HG02642 (cell line): ENCODE results near the gene SLC8A3.
"Not testable (repeated sequence)": the region's sequence is repeated elsewhere in the genome, so short reads cannot be mapped to it uniquely, and the experiment has no call there.

Experiments used
- ATAC-seq: cut with Tn5 transposase; IDR thresholded peaks from one replicate; pipeline ENCODE4 v1.9.1; 2021; ENCODE audit warnings: mild to moderate bottlenecking; ENCODE audit not compliant: unreplicated experiment, poor library complexity

SLC8A3 gene, protein sequence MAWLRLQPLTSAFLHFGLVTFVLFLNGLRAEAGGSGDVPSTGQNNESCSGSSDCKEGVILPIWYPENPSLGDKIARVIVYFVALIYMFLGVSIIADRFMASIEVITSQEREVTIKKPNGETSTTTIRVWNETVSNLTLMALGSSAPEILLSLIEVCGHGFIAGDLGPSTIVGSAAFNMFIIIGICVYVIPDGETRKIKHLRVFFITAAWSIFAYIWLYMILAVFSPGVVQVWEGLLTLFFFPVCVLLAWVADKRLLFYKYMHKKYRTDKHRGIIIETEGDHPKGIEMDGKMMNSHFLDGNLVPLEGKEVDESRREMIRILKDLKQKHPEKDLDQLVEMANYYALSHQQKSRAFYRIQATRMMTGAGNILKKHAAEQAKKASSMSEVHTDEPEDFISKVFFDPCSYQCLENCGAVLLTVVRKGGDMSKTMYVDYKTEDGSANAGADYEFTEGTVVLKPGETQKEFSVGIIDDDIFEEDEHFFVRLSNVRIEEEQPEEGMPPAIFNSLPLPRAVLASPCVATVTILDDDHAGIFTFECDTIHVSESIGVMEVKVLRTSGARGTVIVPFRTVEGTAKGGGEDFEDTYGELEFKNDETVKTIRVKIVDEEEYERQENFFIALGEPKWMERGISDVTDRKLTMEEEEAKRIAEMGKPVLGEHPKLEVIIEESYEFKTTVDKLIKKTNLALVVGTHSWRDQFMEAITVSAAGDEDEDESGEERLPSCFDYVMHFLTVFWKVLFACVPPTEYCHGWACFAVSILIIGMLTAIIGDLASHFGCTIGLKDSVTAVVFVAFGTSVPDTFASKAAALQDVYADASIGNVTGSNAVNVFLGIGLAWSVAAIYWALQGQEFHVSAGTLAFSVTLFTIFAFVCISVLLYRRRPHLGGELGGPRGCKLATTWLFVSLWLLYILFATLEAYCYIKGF

DNA sequence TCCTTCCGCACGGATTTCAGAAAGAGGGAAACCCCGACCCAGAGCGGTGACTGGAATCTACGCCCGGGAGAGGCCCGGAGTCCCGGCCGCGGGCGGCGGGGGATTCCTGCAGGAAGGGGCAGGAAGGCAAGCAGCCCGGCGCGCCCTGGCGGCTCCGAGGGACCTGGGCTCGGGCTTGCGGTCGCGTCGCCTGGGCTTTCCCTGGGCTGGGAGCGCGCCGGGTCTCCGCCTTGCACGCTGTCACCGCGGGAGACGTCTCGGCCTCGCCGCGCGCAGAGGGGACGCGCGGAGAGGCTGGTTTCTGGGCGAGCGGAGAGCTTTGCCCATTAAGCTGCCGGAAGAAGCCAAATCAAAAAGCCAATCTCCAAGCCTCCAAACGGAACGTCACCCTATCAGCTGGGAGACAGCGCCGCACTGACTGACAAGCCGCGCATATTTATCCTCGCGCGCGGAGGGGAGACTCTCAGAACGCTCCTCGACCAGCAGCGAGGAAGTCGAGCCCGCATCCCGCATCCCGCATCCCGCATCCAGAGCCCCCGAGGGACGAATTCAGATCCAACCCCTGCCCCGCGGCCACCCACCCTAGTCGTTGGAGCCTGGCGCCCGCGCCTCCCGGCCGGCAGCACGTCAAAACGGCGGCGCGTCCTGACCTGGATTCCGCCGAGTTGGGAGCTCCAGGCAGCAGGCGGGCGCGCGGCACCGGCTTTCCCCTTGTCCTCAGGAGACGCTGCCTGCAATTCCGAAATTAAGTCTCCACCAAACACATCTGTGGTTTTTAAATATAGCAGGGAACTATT is at the start of gene SLC8A3:
Gene SLC8A3 (minus strand): TSS at position 293 of the 797 bp plus-strand sequence. CDS start 20,529 bp downstream, outside the sequence.
- peak; percentile 46 for ATAC-seq

DNA sequence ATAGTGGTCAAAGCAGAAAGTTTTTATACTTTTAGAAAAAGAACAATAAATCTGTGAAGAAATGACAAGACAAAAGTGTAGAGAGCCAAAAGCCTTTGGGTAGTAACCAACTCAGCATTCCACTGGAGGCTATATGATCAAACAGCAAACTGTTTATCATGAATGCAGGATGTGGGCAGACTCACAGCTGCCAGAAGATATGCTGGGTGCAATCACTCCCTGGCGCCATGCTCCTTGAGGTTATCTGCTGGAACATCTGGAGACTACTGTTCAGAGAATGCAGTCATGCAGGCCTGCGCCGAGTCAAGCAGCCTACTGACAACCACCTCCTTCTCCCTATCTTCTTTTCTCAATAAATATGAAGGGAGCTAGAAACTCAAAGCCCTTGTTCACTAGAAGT is 49.0 kb upstream of the SLC8A3 start:
- no peak for ATAC-seq

DNA sequence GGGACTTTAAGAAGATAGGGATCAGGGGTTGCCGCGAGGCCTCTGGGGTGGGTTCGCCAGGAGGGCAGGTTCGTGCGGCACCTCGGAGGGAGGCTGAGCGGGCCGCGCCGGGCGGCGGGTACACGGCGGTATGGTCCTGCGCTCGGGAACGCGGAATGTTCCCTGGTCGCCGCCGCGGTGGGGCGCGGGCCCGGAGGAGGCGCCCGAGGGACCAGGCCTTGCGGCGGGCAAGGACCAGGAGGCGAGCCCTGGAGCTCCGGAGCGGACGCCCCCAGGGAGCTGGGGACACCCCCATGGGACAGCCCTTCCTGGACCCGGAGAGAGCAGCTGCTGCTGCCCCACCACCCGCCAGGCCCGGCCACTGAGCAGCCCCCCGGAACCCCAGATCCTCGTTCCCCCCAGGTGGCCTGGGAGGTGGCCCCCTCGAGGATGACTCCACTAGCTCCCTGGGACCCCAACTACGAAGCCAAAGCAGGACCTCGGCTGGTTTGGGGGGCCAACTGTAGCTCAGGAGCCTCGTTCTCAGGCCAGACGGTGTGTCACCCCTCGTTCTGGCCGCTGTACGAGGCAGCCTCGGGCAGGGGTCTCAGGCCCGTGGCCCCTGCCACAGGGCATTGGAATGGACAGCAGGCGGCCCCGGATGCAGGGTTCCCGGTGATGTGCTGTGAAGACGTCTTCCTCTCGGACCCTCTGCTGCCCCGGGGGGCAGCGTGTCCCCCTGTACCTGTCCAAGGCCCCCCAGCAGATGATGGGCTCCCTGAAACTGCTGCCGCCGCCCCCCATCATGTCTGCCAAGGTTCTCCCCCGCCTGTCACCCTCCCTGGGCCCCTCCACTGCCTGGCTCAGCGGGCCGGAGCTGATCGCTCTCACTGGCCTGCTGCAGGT is 45.6 kb upstream of the SLC8A3 start:
- no peak for ATAC-seq

DNA sequence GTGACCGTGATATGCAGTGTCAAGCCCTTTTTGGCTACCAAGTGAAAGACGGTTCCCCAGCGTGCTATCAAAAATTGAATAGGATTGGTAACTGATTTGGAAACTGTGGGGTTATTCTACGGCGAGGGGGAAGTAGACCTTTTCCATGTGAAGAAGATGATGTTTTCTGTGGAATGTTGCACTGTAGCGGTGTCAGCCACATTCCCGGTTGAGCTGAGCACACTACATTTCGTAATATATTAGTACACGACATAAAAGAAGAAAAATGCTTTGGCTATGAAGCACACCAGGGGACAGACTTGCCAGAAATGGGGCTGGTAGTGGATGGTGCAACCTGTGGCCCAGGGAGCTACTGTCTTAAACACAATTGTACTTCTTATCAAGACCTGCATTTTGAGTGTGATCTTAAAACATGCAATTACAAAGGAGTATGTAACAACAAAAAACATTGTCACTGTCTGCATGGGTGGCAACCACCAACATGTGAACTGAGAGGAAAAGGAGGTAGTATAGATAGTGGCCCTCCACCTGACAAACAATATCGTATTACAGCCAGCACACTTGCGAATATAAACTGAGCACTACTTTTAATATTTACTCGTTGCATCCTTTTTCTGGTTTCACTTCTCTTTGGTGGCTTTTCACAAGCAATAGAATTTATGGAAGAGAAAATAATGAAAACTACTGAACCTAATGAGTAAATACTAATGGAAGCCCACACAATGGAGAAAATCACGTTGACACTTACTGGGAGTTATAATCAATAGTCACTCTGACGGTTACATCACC is 43.2 kb upstream of the SLC8A3 start:
- not testable (repeated sequence) for ATAC-seq

DNA sequence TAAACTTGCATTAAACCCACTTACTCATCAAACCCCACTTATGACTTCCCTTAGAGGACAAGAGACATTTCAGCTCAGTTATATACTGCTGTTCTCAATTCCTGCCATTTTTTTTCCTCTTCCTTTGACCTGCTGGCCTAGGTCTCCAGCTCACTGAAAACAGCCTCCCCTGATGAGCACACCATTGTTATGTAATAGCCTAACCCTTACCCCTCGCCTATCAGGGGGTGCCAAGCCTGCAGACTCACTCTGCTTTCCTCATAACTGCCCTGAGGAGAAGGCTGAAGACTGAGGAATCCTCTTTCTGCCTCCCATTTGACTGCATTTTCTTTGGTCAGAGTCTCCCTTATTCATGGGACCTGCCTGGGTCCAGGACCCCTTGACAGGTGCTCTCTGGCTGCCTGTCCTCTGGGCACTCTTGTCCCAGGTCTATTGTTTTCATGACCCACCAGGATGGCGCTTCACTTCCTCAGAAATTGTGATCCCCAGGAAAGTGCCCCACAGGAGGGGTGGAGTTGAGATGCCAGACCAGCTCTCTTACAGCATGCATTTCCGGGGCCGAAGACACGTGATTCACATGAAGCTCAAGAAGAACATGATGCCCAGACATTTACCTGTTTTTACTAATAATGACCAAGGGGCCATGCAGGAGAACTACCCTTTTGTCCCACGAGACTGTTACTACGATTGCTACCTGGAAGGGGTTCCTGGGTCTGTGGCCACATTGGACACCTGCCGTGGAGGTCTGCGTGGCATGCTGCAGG is 41.3 kb upstream of the SLC8A3 start:
- ATAC-seq: not testable (repeated sequence)

DNA sequence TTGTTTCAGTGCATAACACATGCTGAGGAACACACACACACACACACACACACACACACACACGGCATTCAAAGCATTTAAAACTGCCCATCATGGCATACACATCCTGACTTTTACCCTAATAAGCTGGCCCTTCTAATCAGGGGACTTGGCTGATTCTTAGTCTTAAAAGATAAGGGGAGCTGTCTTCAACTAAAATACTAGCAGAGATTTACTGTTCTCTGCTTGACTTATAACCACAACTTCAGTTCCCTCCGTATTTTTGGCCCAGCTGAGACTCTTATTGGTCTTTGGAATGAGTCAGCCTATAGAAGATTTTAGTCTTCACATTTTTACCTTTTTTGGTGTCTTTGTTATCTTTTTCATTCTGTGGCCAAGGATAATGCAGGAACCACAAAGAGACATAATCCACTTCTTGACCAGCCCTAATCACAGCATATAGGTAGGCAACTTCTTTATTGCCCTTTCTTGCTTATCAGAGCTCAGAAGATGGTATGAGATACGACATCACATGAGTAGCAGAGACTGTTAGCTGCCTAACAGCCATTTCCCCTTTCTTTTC is 25.1 kb upstream of the SLC8A3 start:
- ATAC-seq: no peak

DNA sequence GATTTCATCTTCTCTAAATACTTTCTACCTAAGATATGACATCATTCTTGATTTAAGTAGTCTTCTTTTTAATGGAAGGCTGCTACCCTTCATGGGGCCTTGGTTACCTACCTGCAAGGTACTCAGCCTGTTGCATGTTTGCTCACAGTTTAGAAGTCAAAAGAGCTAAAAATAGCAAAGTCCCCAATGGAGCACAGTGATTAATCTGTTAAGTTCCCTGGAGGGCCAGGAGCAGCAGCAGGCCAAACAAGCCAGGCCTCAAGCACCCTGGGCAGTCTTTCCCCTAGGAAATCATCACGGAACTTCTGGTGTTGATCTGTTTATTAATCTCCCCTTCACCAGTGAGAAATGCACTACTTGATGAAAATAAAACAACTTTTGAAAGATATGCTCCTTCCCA is 24.0 kb upstream of the SLC8A3 start:
- ATAC-seq: no peak

DNA sequence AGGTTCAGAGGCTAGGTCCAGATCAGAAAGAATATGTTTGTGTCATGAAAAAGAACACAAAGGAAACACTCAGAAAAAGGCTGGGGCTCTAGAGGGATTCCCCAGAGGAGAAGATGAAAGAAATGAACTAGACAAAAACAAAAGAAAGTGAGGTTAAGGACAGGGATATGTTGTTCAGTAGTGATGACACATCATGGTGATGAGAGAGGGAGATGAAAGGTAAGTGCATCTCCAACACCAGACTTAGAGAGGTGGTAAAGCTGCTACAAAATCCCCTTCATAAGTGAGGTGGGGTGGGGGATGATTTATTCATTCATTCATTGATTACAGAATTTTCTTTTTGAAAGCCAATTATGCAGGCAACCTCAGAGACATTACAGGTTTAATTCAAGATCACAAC is 19.6 kb upstream of the SLC8A3 start:
- ATAC-seq: no peak

DNA sequence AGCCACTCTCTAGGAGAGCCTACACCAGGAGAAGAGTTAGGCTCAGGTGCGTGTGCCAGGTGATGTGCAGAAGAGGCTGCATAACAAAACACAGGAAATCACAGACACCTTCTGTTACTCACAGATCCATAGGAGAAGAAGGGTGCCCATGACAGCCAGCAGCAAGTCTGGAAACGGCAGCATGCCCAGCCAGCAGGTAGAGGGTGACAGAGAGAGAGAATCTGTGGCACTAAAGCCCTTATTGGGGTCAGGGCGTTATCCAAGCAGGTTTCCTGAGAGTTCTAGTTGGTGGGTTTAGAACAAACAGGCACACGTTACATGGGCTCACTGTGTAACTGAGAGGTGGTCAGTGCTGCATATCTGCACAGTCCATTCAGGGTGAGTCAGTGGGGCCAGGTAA is 14.9 kb upstream of the SLC8A3 start:
- ATAC-seq: no peak

DNA sequence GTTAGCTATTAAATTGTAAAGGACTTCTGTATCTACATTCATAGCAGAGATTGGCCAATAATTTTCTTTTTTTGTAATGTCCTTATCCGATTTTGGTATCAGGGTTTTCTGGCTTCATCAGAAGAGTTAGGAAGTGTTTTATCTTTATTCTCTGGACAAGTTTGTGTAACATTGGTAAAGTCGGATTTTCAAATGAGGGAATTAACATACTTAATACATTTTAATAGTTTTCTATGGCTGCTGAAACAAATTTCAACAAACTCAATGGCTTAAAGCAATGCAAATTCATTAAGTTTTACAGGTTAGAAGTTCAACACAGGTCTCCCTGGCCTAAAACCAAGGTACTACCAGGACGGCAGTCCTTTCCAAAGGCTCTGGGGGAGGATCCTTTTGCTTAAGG is 13.2 kb upstream of the SLC8A3 start:
- ATAC-seq: no peak

DNA sequence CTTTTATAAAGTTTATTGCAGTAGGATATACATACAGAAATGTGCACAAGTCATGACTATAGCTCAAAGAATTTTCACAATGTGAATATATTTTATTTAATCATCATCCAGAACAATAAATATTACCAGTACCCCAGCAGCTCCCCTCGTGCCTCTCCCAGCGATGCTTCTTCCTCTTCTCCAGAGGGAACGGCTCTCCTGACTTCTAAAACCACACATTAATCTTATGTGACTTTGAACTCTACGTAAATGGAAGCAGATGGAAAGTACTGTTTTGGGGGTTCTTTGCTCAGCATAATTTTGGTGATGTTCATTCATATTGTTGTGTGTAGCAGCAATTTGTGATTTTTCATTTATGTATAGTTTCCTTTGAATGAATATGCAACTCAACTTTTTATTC is 4.6 kb upstream of the SLC8A3 start:
- no peak for ATAC-seq

DNA sequence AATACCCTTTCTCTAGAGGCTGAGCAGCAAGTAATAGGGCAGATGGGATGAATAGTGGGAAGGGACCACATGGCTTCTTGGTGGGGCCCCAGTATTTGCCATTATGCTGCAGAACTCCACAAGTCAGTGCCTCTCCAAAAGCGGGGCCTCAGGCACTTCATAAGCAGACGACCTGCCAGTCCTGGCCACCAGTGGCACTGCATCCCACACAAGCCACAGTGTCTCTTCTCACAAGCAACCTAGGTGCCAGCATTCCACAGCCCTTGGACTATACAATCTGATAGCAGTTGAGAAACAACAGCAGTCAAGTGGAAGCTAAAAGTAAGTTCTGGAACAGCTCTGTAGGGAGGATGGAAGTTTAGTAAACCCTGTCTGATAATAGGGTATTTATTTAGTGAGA is 4.2 kb upstream of the SLC8A3 start:
- no peak for ATAC-seq

DNA sequence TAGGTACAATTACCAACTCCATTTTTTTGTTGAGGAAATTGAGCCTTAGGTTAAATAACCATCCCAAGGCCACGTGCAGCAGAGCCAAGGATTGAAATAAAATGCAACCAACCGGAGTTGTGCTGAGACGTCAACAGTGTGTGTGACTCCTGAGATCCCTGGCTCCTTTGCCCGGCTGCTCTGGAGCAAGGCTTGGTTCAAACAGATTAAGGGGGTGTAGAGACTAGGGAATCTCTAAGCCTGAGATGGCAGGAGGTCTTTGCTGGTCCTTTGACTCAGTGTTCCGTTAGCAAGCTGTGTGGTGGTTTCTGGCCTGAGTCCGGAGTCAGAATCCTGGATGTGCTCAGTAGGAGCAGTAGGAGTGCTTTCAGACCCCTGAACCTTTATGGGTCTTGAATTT is 1.4 kb upstream of the SLC8A3 start:
- no peak for ATAC-seq

DNA sequence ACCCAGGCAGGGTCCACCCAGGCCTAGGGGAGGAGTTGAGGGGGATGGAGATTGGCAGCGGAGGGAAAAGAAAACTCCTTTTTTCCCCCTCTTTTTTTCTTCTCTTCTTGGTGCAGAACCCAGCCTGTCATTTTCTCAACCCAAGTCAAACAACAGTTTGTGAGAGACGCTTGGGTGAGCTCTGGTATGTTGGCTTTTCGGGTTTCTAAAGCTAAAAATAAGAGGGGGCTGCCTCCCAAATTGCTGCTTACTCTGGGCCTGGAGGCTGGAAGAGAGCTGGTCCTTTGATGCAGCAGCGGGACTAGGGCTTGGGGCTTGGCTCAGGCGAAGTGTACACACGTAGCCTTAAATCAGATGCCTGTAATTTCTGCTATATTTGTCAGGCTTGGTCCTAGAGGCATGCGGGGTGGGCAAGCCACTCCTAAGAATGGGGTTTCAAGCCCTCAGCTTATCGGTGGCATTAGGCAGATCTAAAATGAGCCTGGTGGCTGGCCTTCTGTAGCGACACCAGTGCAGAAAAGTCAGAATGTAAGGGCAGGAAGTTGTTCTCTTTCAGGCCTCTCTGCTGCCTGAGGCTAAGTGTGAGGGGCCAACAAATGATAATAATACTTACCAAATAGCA is 816 bp upstream of the SLC8A3 start:
- no peak for ATAC-seq

DNA sequence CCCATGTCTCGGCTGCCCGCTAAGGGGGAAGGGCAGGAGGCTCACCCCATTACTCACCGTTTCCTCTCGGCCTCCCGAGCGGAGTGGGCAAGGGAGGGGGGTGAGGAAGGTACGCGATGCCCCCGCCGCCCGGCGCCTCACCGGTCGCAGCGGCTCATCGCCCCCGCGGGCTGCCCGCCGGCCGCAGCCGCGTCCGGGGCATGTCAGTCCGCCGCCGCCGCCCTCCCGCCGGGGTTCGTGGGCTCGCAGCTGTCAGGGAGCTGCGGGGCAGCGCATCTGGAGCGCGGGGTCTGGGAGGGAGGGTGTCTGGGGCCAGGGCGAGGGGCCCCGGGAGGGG is 461 bp downstream of the SLC8A3 start:
- ATAC-seq: peak; percentile 21

DNA sequence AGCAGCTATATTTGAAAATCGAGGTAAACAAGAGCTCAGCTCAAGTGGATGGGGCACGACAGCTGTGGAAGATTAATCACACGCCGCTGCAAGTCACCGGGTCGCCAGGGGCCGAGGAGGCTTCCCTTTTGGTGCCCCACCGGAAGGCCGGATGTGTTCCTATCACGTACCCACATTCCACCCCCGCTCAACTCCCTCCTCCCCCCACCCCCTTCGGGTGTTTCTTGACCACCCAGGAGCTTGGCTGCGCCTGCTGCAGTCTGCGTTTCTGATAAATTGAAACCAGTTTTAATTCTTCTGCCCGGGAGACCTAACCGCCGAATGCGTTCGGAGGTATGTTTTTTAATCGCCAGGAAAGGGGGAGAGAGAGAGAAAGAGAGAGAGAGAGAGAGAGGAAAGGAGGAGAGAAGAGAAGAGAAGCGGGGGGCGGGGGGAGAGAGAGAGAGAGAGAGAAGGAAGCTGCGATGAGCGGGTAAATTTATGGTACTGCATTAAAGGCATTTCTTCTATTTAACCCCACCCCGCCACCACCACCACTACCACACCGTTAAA is 1.8 kb downstream of the SLC8A3 start:
- no peak for ATAC-seq

DNA sequence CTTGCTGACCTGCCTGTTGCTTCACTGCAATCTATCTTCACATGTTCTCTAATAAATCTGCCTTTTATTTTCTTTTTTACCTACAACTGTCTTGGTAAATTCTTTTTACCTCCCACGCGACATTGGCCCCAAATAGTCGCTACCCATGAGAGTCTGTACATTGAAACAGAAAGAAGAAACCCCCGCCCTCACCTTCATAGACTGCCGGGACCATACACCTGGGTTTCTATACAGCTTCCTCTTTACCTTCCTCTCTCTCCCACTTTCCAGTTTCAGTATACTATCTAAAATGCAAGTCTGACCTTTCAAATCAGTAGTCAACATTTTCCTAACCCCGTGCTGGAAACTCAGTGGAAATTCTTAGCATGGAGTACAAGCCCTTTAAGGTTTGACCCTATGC is 4.8 kb downstream of the SLC8A3 start:
- ATAC-seq: peak; percentile 49
